ENCODE measurements around the gene SPCS1.
"Not testable (repeated sequence)": the region's sequence is repeated elsewhere in the genome, so short reads cannot be mapped to it uniquely, and the experiment has no call there.

SPCS1 gene

DNA sequence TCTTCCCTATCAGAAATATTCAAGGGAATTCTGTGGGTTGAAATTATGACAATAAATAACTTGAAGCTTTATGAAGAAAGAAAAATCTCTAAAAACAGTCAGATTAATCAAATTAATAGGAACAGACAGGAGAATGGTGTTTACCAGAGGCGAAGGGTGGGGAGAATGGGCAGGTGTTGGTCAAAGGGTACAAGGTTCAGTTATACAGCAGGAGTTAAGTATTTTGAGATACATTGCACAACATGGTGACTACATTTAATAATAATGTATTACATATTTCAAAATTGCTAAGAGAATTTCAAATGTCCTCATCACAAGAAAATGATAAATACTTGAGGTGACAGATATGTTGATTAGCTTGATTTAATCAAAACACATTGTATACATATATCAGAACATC, 18.6 kb downstream of the SPCS1 start:
- Histone ChIP-seq H3K9me3 (peaks cover 9% of the 10 kb centered on the region), H3K36me3 (no peaks in the 10 kb centered on the region), H3K27me3 (no peaks in the 10 kb centered on the region), H3K4me3 (ENCODE audit: low read depth in 1 of 2, low read length in 1 of 2) (no peak overlapping the region), H3K27ac (no peak overlapping the region), H3K4me1 (ENCODE audit: control insufficient read depth in 1 of 2, insufficient read depth in 1 of 2, low read depth in 1 of 2, low read length in 1 of 2) (peaks cover 21 to 25% of the 10 kb centered on the region in 2 experiments)
- TF ChIP-seq, protein P1, sequence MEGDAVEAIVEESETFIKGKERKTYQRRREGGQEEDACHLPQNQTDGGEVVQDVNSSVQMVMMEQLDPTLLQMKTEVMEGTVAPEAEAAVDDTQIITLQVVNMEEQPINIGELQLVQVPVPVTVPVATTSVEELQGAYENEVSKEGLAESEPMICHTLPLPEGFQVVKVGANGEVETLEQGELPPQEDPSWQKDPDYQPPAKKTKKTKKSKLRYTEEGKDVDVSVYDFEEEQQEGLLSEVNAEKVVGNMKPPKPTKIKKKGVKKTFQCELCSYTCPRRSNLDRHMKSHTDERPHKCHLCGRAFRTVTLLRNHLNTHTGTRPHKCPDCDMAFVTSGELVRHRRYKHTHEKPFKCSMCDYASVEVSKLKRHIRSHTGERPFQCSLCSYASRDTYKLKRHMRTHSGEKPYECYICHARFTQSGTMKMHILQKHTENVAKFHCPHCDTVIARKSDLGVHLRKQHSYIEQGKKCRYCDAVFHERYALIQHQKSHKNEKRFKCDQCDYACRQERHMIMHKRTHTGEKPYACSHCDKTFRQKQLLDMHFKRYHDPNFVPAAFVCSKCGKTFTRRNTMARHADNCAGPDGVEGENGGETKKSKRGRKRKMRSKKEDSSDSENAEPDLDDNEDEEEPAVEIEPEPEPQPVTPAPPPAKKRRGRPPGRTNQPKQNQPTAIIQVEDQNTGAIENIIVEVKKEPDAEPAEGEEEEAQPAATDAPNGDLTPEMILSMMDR (IDR thresholded peaks at IDR 0.05): no peak

DNA sequence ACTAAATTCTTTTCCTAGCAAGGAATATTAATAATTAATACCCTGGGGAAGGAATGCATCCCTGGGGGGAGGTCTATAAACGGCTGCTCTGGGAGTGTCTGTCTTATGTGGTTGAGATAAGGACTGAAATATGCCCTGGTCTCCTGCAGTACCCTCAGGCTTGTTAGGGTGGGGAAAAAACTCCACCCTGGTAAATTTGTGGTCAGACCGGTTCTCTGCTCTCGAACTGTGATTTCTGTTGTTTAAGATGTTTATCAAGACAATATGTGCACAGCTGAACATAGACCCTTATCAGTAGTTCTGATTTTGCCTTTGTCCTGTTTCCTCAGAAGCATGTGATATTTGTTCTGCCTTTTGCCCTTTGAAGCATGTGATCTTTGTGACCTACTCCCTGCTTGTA, 22.8 kb downstream of the SPCS1 start:
- not testable (repeated sequence) for H3K27ac ChIP-seq; H3K4me1 ChIP-seq (ENCODE audit: control insufficient read depth in 1 of 2, insufficient read depth in 1 of 2, low read depth in 1 of 2, low read length in 1 of 2); H3K36me3 ChIP-seq; H3K9me3 ChIP-seq; H3K4me3 ChIP-seq (ENCODE audit: low read depth in 1 of 2, low read length in 1 of 2); H3K27me3 ChIP-seq

DNA sequence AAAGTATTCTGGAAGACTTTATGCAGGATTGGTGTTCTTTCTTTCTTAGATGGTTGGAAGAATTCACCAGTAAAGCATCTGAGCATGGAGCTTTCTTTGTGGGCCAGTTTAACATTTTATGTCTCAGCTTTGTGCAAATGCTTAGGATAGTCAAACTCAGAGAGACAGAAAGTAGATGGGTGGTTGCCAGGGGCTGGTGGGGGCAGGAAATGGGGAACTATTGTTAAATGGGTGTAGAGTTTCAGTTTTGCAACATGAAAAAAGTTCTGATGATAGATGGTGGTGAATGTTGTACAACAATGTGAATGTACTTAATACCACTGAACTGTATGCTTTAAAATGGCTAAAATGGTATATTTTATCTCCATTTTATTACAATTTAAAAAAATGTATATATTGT, 24.8 kb downstream of the SPCS1 start:
- H3K9me3 ChIP-seq: peaks cover 9% of the 10 kb centered on the region
- TF ChIP-seq, protein P1 (IDR thresholded peaks at IDR 0.05): no peak

DNA sequence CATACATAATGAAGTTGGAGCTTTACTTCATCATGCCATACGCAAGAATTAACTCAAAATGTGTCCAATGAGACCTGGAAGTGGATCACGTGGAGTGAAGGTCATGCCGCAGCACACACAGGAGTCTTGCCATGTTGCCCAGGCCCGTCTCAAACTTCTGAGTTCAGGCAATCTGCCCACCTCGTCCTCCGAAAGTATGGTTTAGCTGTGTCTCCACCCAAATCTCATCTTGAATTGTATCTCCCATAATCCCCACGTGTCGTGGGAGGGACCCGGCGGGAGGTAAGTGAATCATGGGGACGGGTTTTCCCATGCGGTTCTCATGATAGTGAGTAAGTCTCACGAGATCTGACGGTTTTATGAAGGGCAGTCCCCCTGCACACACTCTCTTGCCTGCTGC, 25.7 kb downstream of the SPCS1 start:
- H3K36me3 ChIP-seq: peaks cover 21% of the 10 kb centered on the region
- H3K27ac ChIP-seq: no peak overlapping the region
- no peaks in the 10 kb centered on the region for H3K4me1 ChIP-seq (ENCODE audit: control insufficient read depth in 1 of 2, insufficient read depth in 1 of 2, low read depth in 1 of 2, low read length in 1 of 2)
- H3K4me3 ChIP-seq (ENCODE audit: low read depth in 1 of 2, low read length in 1 of 2): no peak overlapping the region
- no peaks in the 10 kb centered on the region for H3K27me3 ChIP-seq
- TF ChIP-seq, protein P1 (IDR thresholded peaks at IDR 0.05): no peak
- H3K9me3 ChIP-seq: peaks cover 9% of the 10 kb centered on the region

More for the DNA sequence above, 24.8 kb downstream of the SPCS1 start:
- H3K36me3 ChIP-seq: peaks cover 14% of the 10 kb centered on the region
- no peaks in the 10 kb centered on the region for H3K4me1 ChIP-seq (ENCODE audit: control insufficient read depth in 1 of 2, insufficient read depth in 1 of 2, low read depth in 1 of 2, low read length in 1 of 2)
- no peak overlapping the region for H3K4me3 ChIP-seq (ENCODE audit: low read depth in 1 of 2, low read length in 1 of 2)
- no peaks in the 10 kb centered on the region for H3K27me3 ChIP-seq
- H3K27ac ChIP-seq: no peak overlapping the region

DNA sequence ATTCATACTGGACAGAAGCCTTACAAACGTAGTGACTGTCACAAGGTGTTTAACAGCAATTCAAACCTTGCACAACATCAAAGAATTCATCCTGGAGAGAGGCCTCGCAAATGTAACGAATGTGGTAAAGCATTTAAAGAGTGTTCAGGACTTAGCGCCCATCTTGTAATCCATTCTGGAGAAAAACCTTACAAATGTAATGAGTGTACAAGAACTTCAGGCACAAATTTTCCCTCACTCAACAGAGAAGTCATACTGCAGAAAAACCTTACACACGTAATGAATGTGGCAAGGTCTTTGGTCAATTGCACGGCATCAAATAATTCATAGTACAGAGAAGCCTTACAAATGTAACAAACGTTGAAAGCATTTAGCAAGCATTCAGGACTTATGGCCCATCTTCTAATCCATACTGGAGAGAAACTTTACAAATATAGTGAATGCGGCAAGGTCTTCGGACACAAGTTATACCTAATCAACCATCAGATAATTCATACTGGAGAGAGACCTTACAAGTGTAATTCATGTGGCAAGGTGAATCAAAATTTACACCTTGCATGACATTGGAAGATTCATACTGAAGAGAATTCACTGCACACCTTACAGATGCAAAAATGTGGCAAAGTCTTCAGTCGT, 27.5 kb downstream of the SPCS1 start:
- Histone ChIP-seq H3K4me1 (ENCODE audit: control insufficient read depth in 1 of 2, insufficient read depth in 1 of 2, low read depth in 1 of 2, low read length in 1 of 2) (no peaks in the 10 kb centered on the region), H3K4me3 (ENCODE audit: low read depth in 1 of 2, low read length in 1 of 2) (no peak overlapping the region), H3K27me3 (no peaks in the 10 kb centered on the region), H3K36me3 (peaks cover 22% of the 10 kb centered on the region), H3K27ac (no peak overlapping the region), H3K9me3 (peaks cover 5% of the 10 kb centered on the region)
- TF ChIP-seq, protein P1 (IDR thresholded peaks at IDR 0.05): no peak

DNA sequence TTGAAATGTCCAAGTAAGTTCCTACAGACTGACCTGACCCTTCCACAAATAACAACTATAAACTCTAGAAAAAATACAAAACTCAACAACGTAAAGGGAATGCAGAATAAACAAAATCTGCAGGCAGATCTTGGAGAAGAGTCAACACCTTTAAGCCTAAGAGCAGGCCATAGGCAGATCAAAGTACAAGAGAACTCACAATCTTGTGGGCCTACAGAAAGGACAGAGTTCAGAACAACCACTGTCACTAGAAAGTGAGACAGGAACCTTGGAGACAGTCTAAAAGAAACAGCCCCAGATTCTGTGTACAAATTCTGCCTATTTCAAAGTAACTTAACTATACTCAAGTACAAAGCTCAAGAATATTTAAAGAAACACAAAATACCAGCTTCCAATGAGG, 33.8 kb downstream of the SPCS1 start:
- H3K27ac ChIP-seq: no peak overlapping the region
- no peaks in the 10 kb centered on the region for H3K9me3 ChIP-seq
- no peak overlapping the region for H3K4me3 ChIP-seq (ENCODE audit: low read depth in 1 of 2, low read length in 1 of 2)
- H3K4me1 ChIP-seq (ENCODE audit: control insufficient read depth in 1 of 2, insufficient read depth in 1 of 2, low read depth in 1 of 2, low read length in 1 of 2): no peaks in the 10 kb centered on the region
- no peaks in the 10 kb centered on the region for H3K27me3 ChIP-seq
- TF ChIP-seq, protein P1 (IDR thresholded peaks at IDR 0.05): no peak
- peaks cover 49% of the 10 kb centered on the region for H3K36me3 ChIP-seq

Measured in neutrophil (primary cell).